Kidney (tissue), 14 donors: ENCODE results near the gene RPL10. TPM values are rescaled to one million over a fixed set of nuclear protein-coding genes. Genes with fewer than 3 reads are reported as not detected.
"Not testable (repeated sequence)": the region's sequence is repeated elsewhere in the genome, so short reads cannot be mapped to it uniquely, and the experiment has no call there.

Experiments
- DNase-seq, 5 donors: peaks; one replicate each; pipeline ENCODE4 v3.0.0-alpha.2; 2013 to 2020
- FAIRE-seq: peaks from 2 replicates; lab custom pipeline; 2012; peaks lifted over from hg19 to GRCh38; lab: Jason Lieb, UNC
- H3K27ac ChIP-seq, 2 donors: one replicate each; pipeline ENCODE4 v1.7.0; 2013; ENCODE audit warnings: low read depth in 2 of 2, low read length in 2 of 2, inconsistent platforms in 1 of 2
- H3K27me3 ChIP-seq: one replicate; pipeline ENCODE4 v1.7.1; 2013; ENCODE audit warnings: low read length, inconsistent platforms; ENCODE audit not compliant: control insufficient read depth, insufficient read depth
- H3K36me3 ChIP-seq, 3 donors: one replicate each; pipeline versions ENCODE4 v1.7.0 to v1.7.1; 2013; ENCODE audit warnings: low read length in 3 of 3, control low read depth in 1 of 3, inconsistent platforms in 1 of 3; ENCODE audit not compliant: insufficient read depth in 3 of 3, control insufficient read depth in 2 of 3
- H3K4me1 ChIP-seq, 3 donors: one replicate each; pipeline versions ENCODE4 v1.7.0 to v1.7.1; 2013; ENCODE audit warnings: low read length in 3 of 3, inconsistent platforms in 1 of 3, low read depth in 1 of 3; ENCODE audit not compliant: control insufficient read depth in 2 of 3, insufficient read depth in 2 of 3
- H3K4me3 ChIP-seq, 3 donors: one replicate each; pipeline versions ENCODE4 v1.7.0 to v1.8.1; 2013; ENCODE audit warnings: low read length in 3 of 3, control low read depth in 1 of 3, inconsistent platforms in 1 of 3
- H3K9ac ChIP-seq, 3 donors: one replicate each; pipeline versions ENCODE4 v1.7.0 to v1.7.1; 2013; ENCODE audit warnings: low read length in 3 of 3, control low read depth in 1 of 3, inconsistent platforms in 1 of 3
- H3K9me3 ChIP-seq, 3 donors: one replicate each; pipeline versions ENCODE4 v1.7.0 to v1.7.1; 2013; ENCODE audit warnings: low read length in 3 of 3, control low read depth in 1 of 3, inconsistent platforms in 1 of 3; ENCODE audit not compliant: control insufficient read depth in 2 of 3, insufficient read depth in 1 of 3
- intact Hi-C: fragments of 100-400 bp; cut with DNase I; formaldehyde crosslinking; loops from one replicate; pipeline ENCODE4 v1.11.1; 2022
- polyA plus RNA-seq: library from polyadenylated mRNA; stranded (reverse); fragments of 350-450 nt; fragmentation: Illumina TruSeq; extraction: RNeasy Lipid Tissue Mini Kit (QIAGEN cat#74804); gene quantifications from one replicate; pipeline ENCODE4 v1.2.3, GENCODE V29; 2014; ENCODE audit warnings: low read depth, low replicate concordance; ENCODE audit not compliant: insufficient read depth
- total RNA-seq: library from RNA; stranded (reverse); fragmentation: NEBNext Ultra II Directional; extraction: Animal tissue kit (Norgen Biotek cat#: 25700); gene quantifications from one replicate; pipeline ENCODE4 v1.2.1, GENCODE V29; 2021
- TF ChIP-seq, protein P1 (sequence below): IDR thresholded peaks from 3 replicates; pipeline ENCODE4 v1.5.1; 2012; ENCODE audit warnings: mild to moderate bottlenecking, moderate library complexity, borderline replicate concordance; ENCODE audit not compliant: insufficient read depth; ENCODE audit errors: extremely low read depth
- donor health status: control.
- donor health status: control.
- donor health status: control.
- donor health status: control.
- donor health status: control.
- donor health status: DM: yes; HTN: yes; CAD: no.
- donor health status: Normal renal cell carcinoma (clear cell type).

The RPL10 gene
- total and polyA plus RNA-seq, 2 donors from 2014 or later, result 2,684 to 2,858 TPM

GRCh38 chrX:154389812-154390747 lies 8.1 kb upstream of the RPL10 start:
- H3K27ac ChIP-seq, H3K36me3 ChIP-seq, H3K9me3 ChIP-seq, intact Hi-C loops, H3K4me3 ChIP-seq, H3K4me1 ChIP-seq, H3K9ac ChIP-seq, H3K27me3 ChIP-seq, DNase-seq: not testable (repeated sequence)
- peak; percentile 59 for FAIRE-seq

- intact Hi-C loops, H3K27ac ChIP-seq, FAIRE-seq, H3K4me3 ChIP-seq, H3K27me3 ChIP-seq, H3K9ac ChIP-seq, H3K9me3 ChIP-seq: not testable (repeated sequence)
- Histone ChIP-seq H3K36me3 (peaks cover 2 to 15% (median 8%) of the 10 kb centered on the region in 3 donors), H3K4me1 (peaks cover 0 to 21% (median 7%) of the 10 kb centered on the region in 3 donors)
- peak in 2 of 5 donors; percentile 32 to 66 for DNase-seq
These were observed 1.8 kb upstream of the RPL10 start for GRCh38 chrX:154396363-154396762.

DNA sequence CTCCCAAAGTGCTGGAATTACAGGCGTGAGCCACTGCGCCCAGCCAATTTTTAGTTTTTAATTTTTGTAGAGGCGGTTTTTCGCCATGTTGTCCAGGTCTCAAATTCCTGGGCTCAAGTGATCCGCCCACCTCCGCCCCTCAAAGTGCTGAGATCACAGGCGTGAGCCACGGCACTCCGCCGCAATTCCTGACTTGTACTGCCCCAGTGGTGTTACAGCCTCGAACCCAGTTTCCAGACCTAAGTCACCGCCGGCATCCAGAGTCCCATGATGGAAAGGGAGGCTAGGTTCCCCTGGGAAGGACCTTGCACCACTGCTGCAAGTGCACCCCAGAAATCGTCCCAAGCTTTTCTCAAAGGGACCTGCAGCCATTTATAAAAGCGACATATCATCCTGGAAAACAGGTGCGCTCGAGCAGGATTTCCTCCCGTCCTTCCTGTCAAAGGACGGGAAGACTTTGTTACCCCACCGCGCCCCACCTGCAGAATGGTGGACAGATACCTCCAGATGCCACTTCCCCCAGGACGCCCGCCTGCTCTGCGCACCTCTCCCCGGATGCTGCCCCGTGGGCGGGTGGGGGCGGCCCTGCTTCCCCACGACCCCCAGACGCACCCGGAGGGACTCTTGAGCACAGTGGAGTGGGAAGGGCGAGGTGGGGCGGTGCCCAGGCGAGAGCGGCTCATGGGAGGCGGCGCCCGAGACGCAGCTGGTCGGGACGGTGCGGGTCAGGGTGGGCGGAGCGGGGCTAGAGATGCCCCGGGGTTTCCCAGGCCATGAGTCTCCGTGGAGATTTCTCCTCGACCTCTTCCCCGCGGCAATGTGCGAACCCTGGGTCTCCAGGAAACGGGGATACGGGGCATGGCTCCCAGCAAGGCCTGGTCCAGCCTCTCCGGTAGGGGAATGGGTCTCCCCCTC lies 947 bp upstream of the RPL10 start:
- intact Hi-C loops, result no loop called here
- peak; percentile 76 to 94 (median 86) for DNase-seq
- H3K27ac ChIP-seq, result peak overlapping the region; percentile 96 to 98
- FAIRE-seq, result no peak
- peaks cover 2 to 15% (median 8%) of the 10 kb centered on the region in 3 donors for H3K36me3 ChIP-seq
- peak overlapping the region; percentile 24 to 90 (median 72) for H3K4me3 ChIP-seq
- H3K4me1 ChIP-seq, result peaks cover 0 to 21% (median 7%) of the 10 kb centered on the region in 3 donors
- TF ChIP-seq, protein P1, sequence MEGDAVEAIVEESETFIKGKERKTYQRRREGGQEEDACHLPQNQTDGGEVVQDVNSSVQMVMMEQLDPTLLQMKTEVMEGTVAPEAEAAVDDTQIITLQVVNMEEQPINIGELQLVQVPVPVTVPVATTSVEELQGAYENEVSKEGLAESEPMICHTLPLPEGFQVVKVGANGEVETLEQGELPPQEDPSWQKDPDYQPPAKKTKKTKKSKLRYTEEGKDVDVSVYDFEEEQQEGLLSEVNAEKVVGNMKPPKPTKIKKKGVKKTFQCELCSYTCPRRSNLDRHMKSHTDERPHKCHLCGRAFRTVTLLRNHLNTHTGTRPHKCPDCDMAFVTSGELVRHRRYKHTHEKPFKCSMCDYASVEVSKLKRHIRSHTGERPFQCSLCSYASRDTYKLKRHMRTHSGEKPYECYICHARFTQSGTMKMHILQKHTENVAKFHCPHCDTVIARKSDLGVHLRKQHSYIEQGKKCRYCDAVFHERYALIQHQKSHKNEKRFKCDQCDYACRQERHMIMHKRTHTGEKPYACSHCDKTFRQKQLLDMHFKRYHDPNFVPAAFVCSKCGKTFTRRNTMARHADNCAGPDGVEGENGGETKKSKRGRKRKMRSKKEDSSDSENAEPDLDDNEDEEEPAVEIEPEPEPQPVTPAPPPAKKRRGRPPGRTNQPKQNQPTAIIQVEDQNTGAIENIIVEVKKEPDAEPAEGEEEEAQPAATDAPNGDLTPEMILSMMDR, result no peak
- no peaks in the 10 kb centered on the region for H3K9me3 ChIP-seq
- no peaks in the 10 kb centered on the region for H3K27me3 ChIP-seq
- peak overlapping the region in 2 of 3 donors; percentile 43 to 69 for H3K9ac ChIP-seq

- no peak for FAIRE-seq
- Histone ChIP-seq H3K9me3 (no peaks in the 10 kb centered on the region), H3K36me3 (peaks cover 2 to 15% (median 8%) of the 10 kb centered on the region in 3 donors), H3K9ac (peak overlapping the region; percentile 95 to 99 (median 95)), H3K4me1 (peaks cover 0 to 21% (median 7%) of the 10 kb centered on the region in 3 donors), H3K27ac (peak overlapping the region; percentile 96 to 98), H3K27me3 (no peaks in the 10 kb centered on the region), H3K4me3 (peak overlapping the region; percentile 90 to 93 (median 92))
- TF ChIP-seq, protein P1, result peak; percentile 65
- DNase-seq, result peak; percentile 88 to 95 (median 91)
- intact Hi-C loops, result no loop called here
These were observed 720 bp downstream of the RPL10 start for GRCh38 chrX:154398668-154399526.
